ENCODE measurements around the gene KDF1. TPM values are rescaled to one million over a fixed set of nuclear protein-coding genes. Genes with fewer than 3 reads are reported as not detected.

The KDF1 gene
- total and polyA plus RNA-seq, 7 experiments from 2014 or later = 1.7 to 9.5 (median 2.2) TPM; not detected in 1

DNA sequence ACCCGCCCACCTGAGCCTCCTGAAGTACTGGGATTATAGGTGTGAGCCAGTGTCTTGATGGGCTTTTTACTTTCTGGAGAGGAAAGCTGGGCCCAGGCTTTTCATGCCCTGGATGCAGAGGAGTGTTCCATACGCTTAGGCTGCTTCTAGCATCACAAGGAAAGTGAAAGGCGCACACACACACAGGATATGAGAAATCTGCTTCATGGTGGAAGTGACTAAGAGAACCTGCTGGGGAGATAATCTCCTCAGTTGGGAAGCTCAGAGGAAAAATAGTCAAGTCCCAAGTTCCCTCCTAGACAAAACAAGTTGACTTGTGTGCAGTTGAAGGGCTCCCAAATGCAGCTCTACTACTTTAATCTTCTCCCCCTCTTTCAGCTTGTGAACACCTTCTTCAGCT is 36.6 kb downstream of the KDF1 start:
- H3K9me3 Mint-ChIP-seq = peaks cover 0 to 3% (median 0%) of the 10 kb centered on the region in 11 donors
- Histone ChIP-seq H3K27me3 (ENCODE audit: control insufficient read depth in 2 of 2, insufficient read depth in 2 of 2, low read length in 2 of 2) (no peaks in the 10 kb centered on the region), H3K36me3 (ENCODE audit: control insufficient read depth in 2 of 3, insufficient read depth in 3 of 3, low read length in 3 of 3) (peaks cover 0 to 35% (median 8%) of the 10 kb centered on the region in 3 experiments), H3K4me3 (ENCODE audit: low read length) (no peak overlapping the region), H3K27ac (ENCODE audit: low read depth, low read length) (no peak overlapping the region), H3K4me1 (ENCODE audit: control insufficient read depth in 2 of 2, insufficient read depth in 2 of 2, low read length in 2 of 2) (peaks cover 11 to 12% of the 10 kb centered on the region in 2 donors), H3K9me3 (ENCODE audit: control insufficient read depth in 2 of 3, low read length in 3 of 3) (no peaks in the 10 kb centered on the region)
- peak overlapping the region in 7 of 10 donors; percentile 21 to 97 (median 94) for H3K4me3 Mint-ChIP-seq
- POLR2A ChIA-PET = interaction anchor here (0.9 to 1.2 kb wide), 4 partner anchors 8 to 34 kb away, joined by 3 to 5 read pairs (median 3); partner anchors contain the start of genes GPATCH3 and GPN2
- H3K27me3 Mint-ChIP-seq = no peaks in the 10 kb centered on the region
- intact Hi-C loops (cut with micrococcal nuclease) = loop anchor here (5.0 kb wide), 3 partner anchors 849 to 1676 kb away; partner anchors contain the start of genes MED18 (in 1 of the 2), RSRP1 (in 1 of the 2) and STX12 (in 1 of the 2)
- DNase-seq = no peak
- CTCF ChIA-PET = no interaction called here
- no peak for ATAC-seq
- H3K27ac Mint-ChIP-seq = peak overlapping the region in 2 of 9 donors; percentile 28 to 96
- peaks cover 23 to 53% (median 41%) of the 10 kb centered on the region in 7 donors for H3K4me1 Mint-ChIP-seq
- H3K36me3 Mint-ChIP-seq = peaks cover 0 to 20% (median 14%) of the 10 kb centered on the region in 5 donors

DNA sequence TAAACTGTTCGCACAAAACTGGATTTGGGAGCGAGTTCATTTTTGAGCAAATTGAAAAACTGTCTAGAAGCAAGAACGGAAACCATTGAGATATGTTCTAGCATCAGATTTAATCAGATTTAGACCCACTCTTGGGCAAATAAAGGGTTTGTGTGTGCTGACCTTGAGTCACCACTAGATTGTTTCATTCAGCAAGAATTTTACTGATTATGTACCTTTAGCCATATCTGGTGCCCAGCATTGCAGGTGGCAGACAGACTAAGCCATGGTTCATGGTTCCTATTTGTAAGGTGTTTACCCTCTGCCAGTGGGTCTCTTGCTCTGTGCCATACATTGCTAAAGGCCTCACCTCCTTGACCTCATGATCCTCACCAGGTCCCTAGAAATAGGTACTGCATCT is 37.4 kb downstream of the KDF1 start:
- Mint-ChIP-seq H3K4me3 (peak overlapping the region; percentile 82 to 98 (median 94)), H3K27me3 (no peaks in the 10 kb centered on the region), H3K9me3 (peaks cover 0 to 3% (median 0%) of the 10 kb centered on the region in 11 donors), H3K36me3 (peaks cover 0 to 16% (median 6%) of the 10 kb centered on the region in 5 donors), H3K4me1 (peaks cover 15 to 49% (median 41%) of the 10 kb centered on the region in 7 donors), H3K27ac (peak overlapping the region in 7 of 9 donors; percentile 28 to 98 (median 93))
- Histone ChIP-seq H3K27ac (ENCODE audit: low read depth, low read length) (peak overlapping the region; percentile 88), H3K36me3 (ENCODE audit: control insufficient read depth in 2 of 3, insufficient read depth in 3 of 3, low read length in 3 of 3) (peaks cover 0 to 32% (median 8%) of the 10 kb centered on the region in 3 experiments), H3K4me3 (ENCODE audit: low read length) (no peak overlapping the region), H3K9me3 (ENCODE audit: control insufficient read depth in 2 of 3, low read length in 3 of 3) (no peaks in the 10 kb centered on the region), H3K27me3 (ENCODE audit: control insufficient read depth in 2 of 2, insufficient read depth in 2 of 2, low read length in 2 of 2) (no peaks in the 10 kb centered on the region), H3K4me1 (ENCODE audit: control insufficient read depth in 2 of 2, insufficient read depth in 2 of 2, low read length in 2 of 2) (peaks cover 11 to 12% of the 10 kb centered on the region in 2 donors)
- intact Hi-C loops (cut with micrococcal nuclease) = loop anchor here (5.0 kb wide), 3 partner anchors 849 to 1676 kb away; partner anchors contain the start of genes MED18 (in 1 of the 2), RSRP1 (in 1 of the 2) and STX12 (in 1 of the 2)
- POLR2A ChIA-PET = interaction anchor here (1.0 to 3.0 kb wide), 2 partner anchors 10 to 23 kb away, joined by 3 to 25 read pairs; partner anchors contain the start of gene GPATCH3
- CTCF ChIA-PET = no interaction called here
- ATAC-seq (no peak), DNase-seq (no peak)

DNA sequence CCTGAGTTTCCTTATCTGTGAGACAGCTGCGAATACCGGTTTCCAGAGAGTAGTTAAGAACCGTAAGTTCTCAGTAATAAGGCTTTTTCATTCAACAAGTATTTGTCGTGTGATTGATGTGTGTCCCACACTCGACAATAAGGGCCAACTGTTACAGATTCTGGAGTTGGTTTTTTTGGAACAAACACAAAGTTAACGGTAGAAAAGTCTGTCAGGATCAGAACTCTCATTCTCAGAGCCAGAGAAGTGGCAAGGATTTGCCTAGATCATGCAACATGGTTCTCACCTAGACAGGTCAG is 37.9 kb downstream of the KDF1 start:
- POLR2A ChIA-PET = interaction anchor here (1.0 to 3.0 kb wide), 3 partner anchors 9 to 32 kb away, joined by 3 to 25 read pairs (median 8); partner anchors contain the start of genes GPATCH3 and GPN2
- intact Hi-C loops (cut with micrococcal nuclease) = loop anchor here (5.0 kb wide), 3 partner anchors 850 to 1675 kb away; partner anchors contain the start of genes MED18 (in 1 of the 2), RSRP1 (in 1 of the 2) and STX12 (in 1 of the 2)
- ATAC-seq (no peak), DNase-seq (no peak)
- Mint-ChIP-seq H3K27me3 (no peaks in the 10 kb centered on the region), H3K27ac (peak overlapping the region in 7 of 9 donors; percentile 88 to 98 (median 96)), H3K36me3 (peaks cover 0 to 12% (median 5%) of the 10 kb centered on the region in 5 donors), H3K4me1 (peaks cover 12 to 49% (median 37%) of the 10 kb centered on the region in 7 donors), H3K4me3 (peak overlapping the region; percentile 82 to 98 (median 94)), H3K9me3 (peaks cover 0 to 3% (median 0%) of the 10 kb centered on the region in 11 donors)
- Histone ChIP-seq H3K27ac (ENCODE audit: low read depth, low read length) (peak overlapping the region; percentile 88), H3K9me3 (ENCODE audit: control insufficient read depth in 2 of 3, low read length in 3 of 3) (no peaks in the 10 kb centered on the region), H3K36me3 (ENCODE audit: control insufficient read depth in 2 of 3, insufficient read depth in 3 of 3, low read length in 3 of 3) (peaks cover 0 to 27% (median 8%) of the 10 kb centered on the region in 3 experiments), H3K4me1 (ENCODE audit: control insufficient read depth in 2 of 2, insufficient read depth in 2 of 2, low read length in 2 of 2) (peaks cover 11 to 12% of the 10 kb centered on the region in 2 donors), H3K27me3 (ENCODE audit: control insufficient read depth in 2 of 2, insufficient read depth in 2 of 2, low read length in 2 of 2) (no peaks in the 10 kb centered on the region), H3K4me3 (ENCODE audit: low read length) (peak overlapping the region; percentile 79)
- CTCF ChIA-PET = no interaction called here

DNA sequence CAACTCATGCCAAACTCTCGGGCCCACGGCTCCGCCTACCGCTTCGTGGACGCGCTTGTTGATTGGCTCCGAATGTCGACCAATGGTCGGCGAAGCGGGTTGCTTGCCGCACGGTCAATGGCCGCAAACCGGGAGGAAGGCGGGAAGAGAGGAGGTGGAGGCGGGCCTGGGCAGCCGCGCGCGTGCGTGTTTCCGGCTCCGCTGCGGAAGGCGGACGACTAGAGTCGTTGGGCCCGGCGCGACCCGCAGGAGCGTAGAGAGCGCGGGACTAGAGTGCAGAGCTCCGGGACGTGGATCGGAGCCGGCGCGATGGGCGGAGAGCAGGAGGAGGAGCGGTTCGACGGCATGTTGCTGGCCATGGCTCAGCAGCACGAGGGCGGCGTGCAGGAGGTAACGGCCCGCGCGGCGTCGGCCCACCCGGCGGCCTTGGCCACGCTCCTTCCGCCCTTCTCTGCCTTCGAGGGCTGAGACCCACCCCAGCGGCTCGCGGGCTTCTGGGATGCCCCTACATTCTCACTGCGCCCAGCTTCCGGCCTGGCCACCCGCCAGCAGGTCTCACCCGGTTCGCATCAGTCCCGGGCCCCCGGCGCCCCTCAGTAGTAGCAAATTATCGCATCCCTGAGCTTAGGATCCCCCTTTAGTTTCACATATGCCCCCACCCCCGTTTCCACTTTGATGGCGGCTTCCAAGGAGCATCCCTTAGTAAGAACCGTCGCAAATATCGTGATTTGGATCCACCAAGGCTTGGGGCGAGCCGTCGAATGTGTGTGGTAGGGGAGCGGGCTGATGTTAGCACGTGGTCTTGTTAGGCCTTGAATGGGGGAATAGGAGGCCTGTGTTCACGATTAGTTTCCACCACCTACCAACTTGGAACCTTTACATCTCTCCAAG is 38.5 kb downstream of the KDF1 start, which contains the start of gene NUDC:
TSS of gene NUDC (plus strand) at position 204 of the 891 bp plus-strand sequence. CDS start at position 310, 106 bp downstream.
- ChIA-PET POLR2A (interaction anchor here (0.7 to 3.0 kb wide), 6 partner anchors 9 to 568 kb away, joined by 3 to 25 read pairs (median 3); partner anchors contain the start of genes GPATCH3, GPN2 and WASF2), CTCF (interaction anchor here (0.5 to 0.6 kb wide), 3 partner anchors 113 to 637 kb away, joined by 3 to 8 read pairs (median 4); no protein-coding TSS in a partner anchor)
- Histone ChIP-seq H3K27me3 (ENCODE audit: control insufficient read depth in 2 of 2, insufficient read depth in 2 of 2, low read length in 2 of 2) (no peaks in the 10 kb centered on the region), H3K27ac (ENCODE audit: low read depth, low read length) (peak within 1 kb of the TSS; percentile 88), H3K36me3 (ENCODE audit: control insufficient read depth in 2 of 3, insufficient read depth in 3 of 3, low read length in 3 of 3) (peaks cover 0 to 21% (median 5%) of the 10 kb centered on the region in 3 experiments), H3K9me3 (ENCODE audit: control insufficient read depth in 2 of 3, low read length in 3 of 3) (no peaks in the 10 kb centered on the region), H3K4me1 (ENCODE audit: control insufficient read depth in 2 of 2, insufficient read depth in 2 of 2, low read length in 2 of 2) (peaks cover 11 to 12% of the 10 kb centered on the region in 2 donors), H3K4me3 (ENCODE audit: low read length) (peak within 1 kb of the TSS; percentile 79)
- peaks cover 12 to 46% (median 34%) of the 10 kb centered on the region in 7 donors for H3K4me1 Mint-ChIP-seq
- H3K27ac Mint-ChIP-seq = peak within 1 kb of the TSS; percentile 88 to 98 (median 96)
- H3K36me3 Mint-ChIP-seq = peaks cover 0 to 8% (median 2%) of the 10 kb centered on the region in 5 donors
- H3K27me3 Mint-ChIP-seq = no peaks in the 10 kb centered on the region
- ATAC-seq (peak; percentile 97), DNase-seq (peak; percentile 87 to 97 (median 95))
- peaks cover 0 to 1% (median 0%) of the 10 kb centered on the region in 11 donors for H3K9me3 Mint-ChIP-seq
- peak within 1 kb of the TSS; percentile 82 to 98 (median 94) for H3K4me3 Mint-ChIP-seq
- intact Hi-C loops (cut with micrococcal nuclease) = loop anchor here (1.0 to 5.0 kb wide), 12 partner anchors 21 to 1674 kb away; partner anchors contain the start of genes GPATCH3 (in 2 of the 2), GPN2 (in 2 of the 2), WDTC1 (in 2 of the 2) and MED18 (in 1 of the 2)

DNA sequence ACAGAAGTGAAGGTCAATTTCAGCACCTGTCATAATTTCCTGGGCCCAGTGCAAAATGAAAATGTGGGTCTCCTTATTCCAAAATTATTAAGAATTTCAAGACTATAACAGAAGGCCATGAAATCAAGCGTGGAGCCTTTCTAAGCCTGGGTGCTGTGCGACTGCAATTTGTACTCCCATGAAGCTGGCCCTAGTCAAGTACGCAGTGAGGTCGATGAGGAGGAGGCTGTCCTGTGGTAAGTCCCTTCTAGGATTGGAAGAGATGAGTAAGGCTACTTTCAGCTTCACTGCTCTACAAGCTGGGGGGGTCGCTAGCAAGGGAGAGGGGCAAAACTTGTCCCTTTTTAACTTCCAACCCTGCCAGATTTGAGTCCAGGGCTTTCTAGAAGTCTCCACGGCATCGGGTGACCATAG is 39.1 kb downstream of the KDF1 start:
- ATAC-seq = peak; percentile 54
- no peak for DNase-seq
- Mint-ChIP-seq H3K27me3 (no peaks in the 10 kb centered on the region), H3K9me3 (peaks cover 0 to 1% (median 0%) of the 10 kb centered on the region in 11 donors), H3K27ac (peak overlapping the region; percentile 88 to 98 (median 96)), H3K36me3 (peaks cover 0 to 8% (median 0%) of the 10 kb centered on the region in 5 donors), H3K4me1 (peaks cover 12 to 43% (median 33%) of the 10 kb centered on the region in 7 donors), H3K4me3 (peak overlapping the region; percentile 82 to 98 (median 94))
- POLR2A ChIA-PET = interaction anchor here (0.6 to 3.0 kb wide), 6 partner anchors 21 to 1673 kb away, joined by 3 to 25 read pairs (median 4); partner anchors contain the start of genes GPATCH3, GPN2 and WASF2
- no peaks in the 10 kb centered on the region for H3K9me3 ChIP-seq (ENCODE audit: control insufficient read depth in 2 of 3, low read length in 3 of 3)
- H3K36me3 ChIP-seq (ENCODE audit: control insufficient read depth in 2 of 3, insufficient read depth in 3 of 3, low read length in 3 of 3) = peaks cover 0 to 16% (median 3%) of the 10 kb centered on the region in 3 experiments
- H3K4me1 ChIP-seq (ENCODE audit: control insufficient read depth in 2 of 2, insufficient read depth in 2 of 2, low read length in 2 of 2) = peaks cover 11 to 12% of the 10 kb centered on the region in 2 donors
- peak overlapping the region; percentile 88 for H3K27ac ChIP-seq (ENCODE audit: low read depth, low read length)
- CTCF ChIA-PET = interaction anchor here (0.5 to 1.1 kb wide), 5 partner anchors 22 to 638 kb away, joined by 3 to 8 read pairs (median 3); partner anchors contain the start of gene GPATCH3
- intact Hi-C loops (cut with micrococcal nuclease) = loop anchor here (1.0 to 5.0 kb wide), 12 partner anchors 21 to 1674 kb away; partner anchors contain the start of genes GPATCH3 (in 2 of the 2), GPN2 (in 2 of the 2), WDTC1 (in 2 of the 2) and MED18 (in 1 of the 2)
- H3K4me3 ChIP-seq (ENCODE audit: low read length) = peak overlapping the region; percentile 79
- no peaks in the 10 kb centered on the region for H3K27me3 ChIP-seq (ENCODE audit: control insufficient read depth in 2 of 2, insufficient read depth in 2 of 2, low read length in 2 of 2)
